HG03095 (cell line): ENCODE measurements around the gene B4GAT1.

Source experiments
- ATAC-seq: cut with Tn5 transposase; IDR thresholded peaks from one replicate; pipeline ENCODE4 v1.9.1; 2021; ENCODE audit warnings: moderate library complexity; ENCODE audit not compliant: unreplicated experiment

The B4GAT1 gene

GRCh38 chr11:66338276-66339161 is 8.9 kb downstream of the B4GAT1 start:
- ATAC-seq: no peak

DNA sequence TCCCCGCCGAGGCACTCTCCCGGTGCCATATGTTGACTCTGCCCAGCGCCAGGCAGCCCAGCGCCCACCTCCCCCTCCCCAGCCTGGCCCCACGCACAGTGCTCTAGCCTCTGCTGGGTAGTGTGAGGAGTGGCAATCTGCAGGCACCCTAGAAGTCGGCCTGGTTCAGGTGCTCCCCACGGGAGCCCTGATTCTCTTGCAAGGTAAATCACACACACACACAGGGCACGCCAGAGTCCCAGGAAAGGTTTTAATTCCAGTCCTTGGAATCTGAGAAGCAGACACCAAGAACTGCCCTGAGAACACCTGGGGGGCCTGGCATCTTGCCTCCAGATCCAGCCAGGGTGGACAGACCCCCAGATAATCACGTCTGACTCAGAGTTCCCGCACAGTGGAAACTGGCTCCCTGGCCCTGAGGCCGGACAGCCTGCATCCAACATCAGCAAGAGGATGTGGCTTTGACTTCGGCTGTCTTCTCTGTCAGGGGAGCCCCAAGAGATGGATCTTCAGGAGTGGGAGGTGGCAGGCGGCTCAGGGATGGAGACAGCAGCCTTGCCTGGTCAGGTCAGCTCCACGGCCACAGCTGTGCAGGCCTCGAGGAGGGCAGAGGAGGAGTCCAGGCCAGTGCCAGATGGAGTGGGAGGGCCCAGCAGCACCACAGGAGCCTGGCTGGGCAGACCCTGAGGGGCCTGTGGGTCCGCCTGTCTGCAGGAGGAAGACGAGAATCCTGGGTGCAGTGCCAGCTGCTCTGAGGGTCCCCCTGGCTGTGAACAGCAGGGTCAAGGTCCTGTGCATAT is 10.1 kb downstream of the B4GAT1 start:
- no peak for ATAC-seq

- no peak for ATAC-seq
These were observed 11.0 kb downstream of the B4GAT1 start, which contains the start of gene RIN1 for GRCh38 chr11:66336234-66337102. Gene RIN1 (minus strand): TSS chr11:66336434. CDS start chr11:66336402, 32 bp downstream.

GRCh38 chr11:66335531-66336233 is 11.7 kb downstream of the B4GAT1 start:
- ATAC-seq: no peak

- ATAC-seq: no peak
These were observed 12.6 kb downstream of the B4GAT1 start for GRCh38 chr11:66334605-66335442.

GRCh38 chr11:66333896-66334604 is 13.4 kb downstream of the B4GAT1 start:
- ATAC-seq: no peak

- ATAC-seq: no peak
These were observed 14.1 kb downstream of the B4GAT1 start for GRCh38 chr11:66333220-66333877.

DNA sequence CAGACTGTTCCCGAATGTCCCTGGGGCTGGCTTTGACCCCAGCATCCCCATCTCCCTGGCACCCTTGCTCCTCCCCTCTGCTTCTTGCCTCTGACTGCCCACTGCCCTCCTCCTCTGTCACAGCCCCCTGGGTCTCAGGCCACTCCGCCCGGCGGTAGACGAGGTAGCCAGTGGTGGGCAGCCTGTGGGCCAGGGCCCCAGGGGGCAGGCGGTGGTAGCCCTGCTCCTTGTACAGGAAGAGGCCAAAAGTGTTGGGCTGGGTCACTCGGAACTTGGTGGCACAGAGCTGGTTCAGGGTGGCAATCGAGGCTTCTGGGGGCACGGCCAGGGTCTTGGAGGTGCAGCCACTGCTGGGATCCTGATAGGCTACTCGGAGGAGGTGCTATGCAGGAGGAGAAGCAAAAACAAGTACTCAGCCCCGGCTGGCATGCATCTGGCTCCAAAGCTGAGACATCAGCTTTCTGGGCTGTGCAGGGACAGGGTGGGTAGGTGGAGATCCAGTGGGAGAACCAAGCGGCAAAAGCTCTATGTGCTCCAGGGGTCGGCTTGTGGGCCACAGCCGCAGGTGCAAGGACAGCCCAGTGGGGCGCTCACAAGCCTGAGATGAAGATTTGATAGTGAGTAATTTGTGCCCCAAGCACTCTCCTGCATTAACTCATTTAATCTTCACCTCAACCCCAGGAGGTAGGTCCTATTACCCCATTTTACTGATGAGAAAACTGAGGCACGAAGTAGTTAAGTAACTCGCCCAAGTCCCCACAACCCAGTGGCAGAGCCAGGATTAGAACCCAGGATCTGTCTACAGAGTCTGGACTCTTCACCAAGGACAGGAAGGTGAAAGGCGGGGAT is 14.8 kb downstream of the B4GAT1 start:
- no peak for ATAC-seq

DNA sequence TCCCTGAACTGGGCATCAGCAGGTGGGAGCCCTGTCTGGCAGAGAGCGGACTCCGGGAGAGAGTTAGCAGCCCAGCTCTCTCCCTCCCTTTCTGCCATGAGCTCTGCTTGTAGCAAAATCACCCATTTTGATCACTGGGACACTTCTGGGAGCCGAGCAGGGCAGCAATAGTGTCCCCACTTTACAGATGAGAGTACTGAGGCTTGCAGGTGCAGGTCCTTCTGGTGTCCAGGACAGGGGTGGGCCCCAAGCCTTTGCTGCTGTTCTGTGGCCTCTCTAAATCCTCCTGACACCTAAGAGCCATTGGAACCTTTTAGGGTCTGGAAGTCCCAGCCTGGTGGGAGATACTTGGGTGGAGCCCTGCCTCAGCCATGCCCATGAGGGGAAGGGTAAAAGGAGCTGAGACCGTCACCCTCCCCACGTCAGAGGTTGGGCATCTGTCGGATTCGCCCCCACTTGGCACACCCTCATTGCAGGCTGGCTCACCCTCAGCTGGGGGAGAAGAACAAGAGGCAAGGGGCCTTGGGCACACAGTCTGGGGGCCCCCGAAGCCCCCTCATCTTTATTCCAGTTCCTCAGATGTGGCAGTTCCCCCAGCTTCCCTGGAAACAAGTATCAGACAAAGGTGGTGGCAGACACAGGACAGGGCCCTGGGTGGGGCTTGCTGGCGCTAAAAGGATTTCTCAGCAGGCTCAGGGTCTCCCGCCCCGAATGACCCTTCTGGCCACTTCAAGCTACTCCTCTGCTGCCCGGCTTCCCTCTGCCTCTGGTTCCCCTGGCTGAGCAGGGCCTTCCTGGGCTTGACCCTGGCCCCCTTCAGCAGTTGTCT is 15.7 kb downstream of the B4GAT1 start:
- ATAC-seq: no peak

DNA sequence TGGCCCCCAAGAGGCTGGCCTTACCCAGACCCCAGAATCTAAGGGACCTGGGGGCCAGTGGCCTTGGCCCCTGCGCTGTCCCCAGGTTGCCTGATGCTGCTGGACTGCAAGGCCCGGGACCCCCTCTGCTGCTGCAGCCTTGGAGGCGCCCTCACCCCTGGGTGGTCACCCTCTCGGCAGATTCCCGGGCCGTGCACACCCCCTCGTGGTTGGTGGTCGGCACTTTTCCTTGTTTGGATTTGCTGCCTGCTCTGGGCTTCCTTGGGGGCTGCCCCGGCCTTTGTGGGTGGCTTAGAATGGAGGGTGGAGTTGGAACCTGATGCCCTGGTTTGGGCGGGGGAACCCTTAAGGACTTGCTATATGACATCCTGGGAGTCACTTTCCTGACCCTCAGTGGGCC is 16.5 kb downstream of the B4GAT1 start:
- ATAC-seq: no peak

GRCh38 chr11:66329165-66329673 is 18.2 kb downstream of the B4GAT1 start:
- no peak for ATAC-seq

GRCh38 chr11:66328302-66329144 is 18.9 kb downstream of the B4GAT1 start:
- no peak for ATAC-seq

GRCh38 chr11:66328031-66328301 is 19.5 kb downstream of the B4GAT1 start:
- ATAC-seq: no peak

DNA sequence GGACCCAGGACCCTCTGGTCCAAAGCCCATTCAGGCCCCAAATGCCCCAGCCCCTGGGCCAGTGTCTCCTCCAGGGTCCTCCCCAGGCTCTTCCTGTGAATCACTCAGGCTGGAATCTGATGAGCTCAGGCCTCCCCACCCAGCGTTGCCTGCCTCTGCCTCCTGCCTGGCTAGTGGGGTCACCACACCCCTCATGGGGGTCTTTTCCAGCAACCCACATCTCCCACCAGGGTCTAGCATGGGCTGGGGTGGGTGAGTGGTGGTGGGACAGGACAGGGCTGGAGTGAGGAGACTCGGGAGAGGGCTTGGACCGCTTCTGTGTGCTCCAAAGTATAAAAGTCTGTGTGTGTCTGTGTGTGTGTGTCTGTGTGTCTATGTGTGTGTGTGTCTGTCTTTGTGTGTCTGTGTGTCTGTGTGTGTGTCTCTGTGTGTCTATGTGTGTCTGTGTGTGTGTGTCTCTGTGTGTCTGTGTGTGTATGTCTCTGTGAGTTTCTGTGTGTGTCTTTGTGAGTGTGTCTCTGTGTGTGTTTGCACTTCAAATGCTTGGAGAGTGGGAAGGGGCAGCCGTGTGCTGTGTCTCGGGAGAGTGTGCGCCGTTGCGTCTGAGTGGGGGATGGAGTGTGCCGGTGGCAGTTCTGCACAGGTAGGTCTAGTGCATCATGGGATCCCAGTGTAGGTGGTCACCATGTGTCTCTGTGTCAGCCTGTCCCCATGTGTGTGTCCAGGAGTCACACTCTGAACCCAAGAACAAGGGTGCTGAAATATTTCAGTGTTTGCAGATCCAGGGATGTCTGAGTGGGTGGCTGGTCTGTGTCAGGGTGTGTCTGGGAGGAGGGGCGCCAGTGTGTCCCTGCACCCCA is 20.0 kb downstream of the B4GAT1 start:
- no peak for ATAC-seq
